ENCODE measurements around the gene CYB561D1. TPM values are rescaled to one million over a fixed set of nuclear protein-coding genes. Genes with fewer than 3 reads are reported as not detected.

Gene CYB561D1
- total and polyA plus RNA-seq, 8 donors = 6.0 to 14.9 (median 8.2) TPM

GRCh38 chr1:109488201-109488600 lies 5.7 kb upstream of the CYB561D1 start:
- Histone ChIP-seq H3K4me1 (peaks cover 7 to 20% of the 10 kb centered on the region in 2 donors), H3K36me3 (peaks cover 0 to 22% of the 10 kb centered on the region in 2 donors), H3K9me3 (no peaks in the 10 kb centered on the region), H3K27ac (no peak overlapping the region), H3K4me3 (no peak overlapping the region), H3K27me3 (no peaks in the 10 kb centered on the region)
- ATAC-seq (no peak), DNase-seq (no peak)
- no peak for TF ChIP-seq CTCF (IDR thresholded peaks at IDR 0.05)
- intact Hi-C loops (cut with DNase I) = no loop called here

- Histone ChIP-seq H3K4me3 (no peak overlapping the region), H3K9me3 (no peaks in the 10 kb centered on the region), H3K27me3 (no peaks in the 10 kb centered on the region), H3K36me3 (peaks cover 0 to 22% of the 10 kb centered on the region in 2 donors), H3K27ac (no peak overlapping the region), H3K4me1 (peaks cover 4 to 23% of the 10 kb centered on the region in 2 donors)
- no peak for DNase-seq
- TF ChIP-seq CTCF (IDR thresholded peaks at IDR 0.05) = no peak
- intact Hi-C loops (cut with DNase I) = no loop called here
- ATAC-seq = no peak
These were observed 5.2 kb upstream of the CYB561D1 start for GRCh38 chr1:109488696-109489095.

- no peaks in the 10 kb centered on the region for H3K9me3 ChIP-seq
- H3K4me3 ChIP-seq = no peak overlapping the region
- DNase-seq (peak in 1 of 4 donors; percentile 58), ATAC-seq (peak; percentile 51)
- H3K4me1 ChIP-seq = peaks cover 5 to 23% of the 10 kb centered on the region in 2 donors
- H3K36me3 ChIP-seq = peaks cover 0 to 22% of the 10 kb centered on the region in 2 donors
- H3K27ac ChIP-seq = no peak overlapping the region
- no peaks in the 10 kb centered on the region for H3K27me3 ChIP-seq
- intact Hi-C loops (cut with DNase I) = loop anchor here in 1 of 2 donors (5.0 kb wide), 1 partner anchor 42 kb away; no protein-coding TSS in a partner anchor
- TF ChIP-seq CTCF (IDR thresholded peaks at IDR 0.05) = peak; percentile 65 to 85
These were observed 3.6 kb upstream of the CYB561D1 start for GRCh38 chr1:109490029-109490933.

- ATAC-seq (no peak), DNase-seq (no peak)
- no peak for TF ChIP-seq CTCF (IDR thresholded peaks at IDR 0.05)
- H3K36me3 ChIP-seq = peaks cover 0 to 26% of the 10 kb centered on the region in 2 donors
- H3K4me3 ChIP-seq = no peak overlapping the region
- no peaks in the 10 kb centered on the region for H3K27me3 ChIP-seq
- H3K4me1 ChIP-seq = peaks cover 5 to 26% of the 10 kb centered on the region in 2 donors
- H3K9me3 ChIP-seq = no peaks in the 10 kb centered on the region
- H3K27ac ChIP-seq = no peak overlapping the region
- intact Hi-C loops (cut with DNase I) = loop anchor here in 1 of 2 donors (5.0 kb wide), 1 partner anchor 41 kb away; no protein-coding TSS in a partner anchor
These were observed 3.0 kb upstream of the CYB561D1 start for GRCh38 chr1:109490934-109491302.

- no peak for ATAC-seq
- intact Hi-C loops (cut with DNase I) = loop anchor here in 1 of 2 donors (5.0 kb wide), 1 partner anchor 41 kb away; no protein-coding TSS in a partner anchor
These were observed 2.5 kb upstream of the CYB561D1 start for GRCh38 chr1:109491372-109491771.

More at GRCh38 chr1:109491372-109491771, 2.5 kb upstream of the CYB561D1 start:
- peaks cover 0 to 30% of the 10 kb centered on the region in 2 donors for H3K36me3 ChIP-seq
- H3K4me3 ChIP-seq = no peak overlapping the region
- DNase-seq = no peak
- no peak for TF ChIP-seq CTCF (IDR thresholded peaks at IDR 0.05)
- H3K9me3 ChIP-seq = no peaks in the 10 kb centered on the region
- H3K27ac ChIP-seq = no peak overlapping the region
- H3K27me3 ChIP-seq = no peaks in the 10 kb centered on the region
- peaks cover 5 to 30% of the 10 kb centered on the region in 2 donors for H3K4me1 ChIP-seq
